NCI-H2196 (cell line): ENCODE measurements around the gene DNAJC8.

Source experiments
- DNase-seq: peaks from one replicate; lab custom pipeline; 2025; ENCODE audit not compliant: unreplicated experiment; lab: John Stamatoyannopoulos, UW

The DNAJC8 gene

GRCh38 chr1:28173980-28174297 is 58.9 kb downstream of the DNAJC8 start:
- DNase-seq = no peak

- no peak for DNase-seq
Observed at GRCh38 chr1:28173151-28173979, 59.5 kb downstream of the DNAJC8 start.

- no peak for DNase-seq
Observed at GRCh38 chr1:28172713-28173150, 60.1 kb downstream of the DNAJC8 start.

- DNase-seq = no peak
Observed at GRCh38 chr1:28171246-28171645, 61.6 kb downstream of the DNAJC8 start.

- no peak for DNase-seq
Observed at GRCh38 chr1:28170001-28170596, 62.7 kb downstream of the DNAJC8 start.

- DNase-seq = no peak
Observed at GRCh38 chr1:28163496-28164161, 69.2 kb downstream of the DNAJC8 start.

- DNase-seq = no peak
Observed at GRCh38 chr1:28162151-28162550, 70.7 kb downstream of the DNAJC8 start.

GRCh38 chr1:28161751-28162150 is 71.1 kb downstream of the DNAJC8 start:
- DNase-seq = no peak

GRCh38 chr1:28160782-28161266 is 72.0 kb downstream of the DNAJC8 start:
- no peak for DNase-seq

GRCh38 chr1:28159680-28160079 is 73.1 kb downstream of the DNAJC8 start:
- DNase-seq = no peak

- DNase-seq = no peak
Observed at GRCh38 chr1:28159243-28159642, 73.6 kb downstream of the DNAJC8 start.

GRCh38 chr1:28157894-28158293 is 74.9 kb downstream of the DNAJC8 start:
- DNase-seq = no peak

GRCh38 chr1:28156821-28157220 is 76.0 kb downstream of the DNAJC8 start:
- DNase-seq = no peak

GRCh38 chr1:28155628-28156027 is 77.2 kb downstream of the DNAJC8 start:
- DNase-seq = no peak

GRCh38 chr1:28154078-28154594 is 78.7 kb downstream of the DNAJC8 start:
- no peak for DNase-seq
